Upper lobe of left lung (tissue), 4 donors: ENCODE results near the gene EXOSC1.

ENCODE experiments used
- EP300 ChIP-seq, 4 donors: sonication (generic); formaldehyde crosslinking; IDR thresholded peaks; one replicate each; pipeline ENCODE4 v1.5.1; 2017; ENCODE audit warnings: antibody characterized with exemption in 4 of 4, control low read depth in 2 of 4
- POLR2A ChIP-seq, 4 donors: fragments of 450-650 bp; IDR thresholded peaks; one replicate each; pipeline ENCODE4 v1.5.1; 2016 to 2017; ENCODE audit warnings: antibody characterized with exemption in 4 of 4, mild to moderate bottlenecking in 2 of 4
- POLR2AphosphoS5 ChIP-seq, 2 donors: sonication (generic); formaldehyde crosslinking; IDR thresholded peaks; one replicate each; pipeline ENCODE4 v1.5.1; 2017; ENCODE audit warnings: antibody characterized with exemption in 2 of 2
- TF ChIP-seq, protein P1 (sequence below), 6 experiments: fragments of 450-650 bp in 4 of 6; fragments of 200-600 bp in 2 of 6; sonication (generic) in 2 of 6; IDR thresholded peaks; one replicate each; pipeline ENCODE4 v1.5.1; 2016 to 2019; ENCODE audit warnings: antibody characterized with exemption in 6 of 6

- TF ChIP-seq, protein P1, sequence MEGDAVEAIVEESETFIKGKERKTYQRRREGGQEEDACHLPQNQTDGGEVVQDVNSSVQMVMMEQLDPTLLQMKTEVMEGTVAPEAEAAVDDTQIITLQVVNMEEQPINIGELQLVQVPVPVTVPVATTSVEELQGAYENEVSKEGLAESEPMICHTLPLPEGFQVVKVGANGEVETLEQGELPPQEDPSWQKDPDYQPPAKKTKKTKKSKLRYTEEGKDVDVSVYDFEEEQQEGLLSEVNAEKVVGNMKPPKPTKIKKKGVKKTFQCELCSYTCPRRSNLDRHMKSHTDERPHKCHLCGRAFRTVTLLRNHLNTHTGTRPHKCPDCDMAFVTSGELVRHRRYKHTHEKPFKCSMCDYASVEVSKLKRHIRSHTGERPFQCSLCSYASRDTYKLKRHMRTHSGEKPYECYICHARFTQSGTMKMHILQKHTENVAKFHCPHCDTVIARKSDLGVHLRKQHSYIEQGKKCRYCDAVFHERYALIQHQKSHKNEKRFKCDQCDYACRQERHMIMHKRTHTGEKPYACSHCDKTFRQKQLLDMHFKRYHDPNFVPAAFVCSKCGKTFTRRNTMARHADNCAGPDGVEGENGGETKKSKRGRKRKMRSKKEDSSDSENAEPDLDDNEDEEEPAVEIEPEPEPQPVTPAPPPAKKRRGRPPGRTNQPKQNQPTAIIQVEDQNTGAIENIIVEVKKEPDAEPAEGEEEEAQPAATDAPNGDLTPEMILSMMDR (IDR thresholded peaks at IDR 0.05) = peak in 1 of 6 experiments; percentile 20
- TF ChIP-seq POLR2AphosphoS5 (IDR thresholded peaks at IDR 0.05) (peak; percentile 72 to 80), POLR2A (IDR thresholded peaks at IDR 0.05) (peak in 2 of 4 donors; percentile 79 to 89), EP300 (IDR thresholded peaks at IDR 0.05) (no peak)
These were observed at the start of gene EXOSC1, which contains the start of gene ZDHHC16 for GRCh38 chr10:97445722-97446639.
